Liver (tissue), 3 donors: ENCODE data around the gene PDPN.

ENCODE experiments used
- CTCF ChIP-seq: fragments of 150-350 bp; IDR thresholded peaks from 2 replicates; pipeline ENCODE4 v1.5.1; 2017; ENCODE audit warnings: improper control_type of control experiment, low read depth, low read length; ENCODE audit not compliant: missing input control
- JUND ChIP-seq, 2 donors: IDR thresholded peaks; 2 replicates each; pipeline ENCODE4 v1.6.1; 2016; ENCODE audit warnings: antibody characterized with exemption in 2 of 2
- SP1 ChIP-seq: IDR thresholded peaks from 2 replicates; pipeline ENCODE4 v1.6.1; 2018; ENCODE audit warnings: antibody characterized with exemption, mild to moderate bottlenecking
- TF ChIP-seq, protein P1 (sequence below): IDR thresholded peaks from 2 replicates; pipeline ENCODE4 v1.6.1; 2016; ENCODE audit warnings: antibody characterized with exemption
- TF ChIP-seq, protein P2 (sequence below): IDR thresholded peaks from 2 replicates; pipeline ENCODE4 v1.6.1; 2016; ENCODE audit warnings: antibody characterized with exemption
- donor health status: healthy.
- donor health status: healthy.

GRCh38 chr1:13556224-13556764, 27.3 kb upstream of the PDPN start:
- no peak for TF ChIP-seq SP1
- TF ChIP-seq CTCF: no peak
- TF ChIP-seq, protein P1, sequence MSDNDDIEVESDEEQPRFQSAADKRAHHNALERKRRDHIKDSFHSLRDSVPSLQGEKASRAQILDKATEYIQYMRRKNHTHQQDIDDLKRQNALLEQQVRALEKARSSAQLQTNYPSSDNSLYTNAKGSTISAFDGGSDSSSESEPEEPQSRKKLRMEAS: no peak
- TF ChIP-seq, protein P2, sequence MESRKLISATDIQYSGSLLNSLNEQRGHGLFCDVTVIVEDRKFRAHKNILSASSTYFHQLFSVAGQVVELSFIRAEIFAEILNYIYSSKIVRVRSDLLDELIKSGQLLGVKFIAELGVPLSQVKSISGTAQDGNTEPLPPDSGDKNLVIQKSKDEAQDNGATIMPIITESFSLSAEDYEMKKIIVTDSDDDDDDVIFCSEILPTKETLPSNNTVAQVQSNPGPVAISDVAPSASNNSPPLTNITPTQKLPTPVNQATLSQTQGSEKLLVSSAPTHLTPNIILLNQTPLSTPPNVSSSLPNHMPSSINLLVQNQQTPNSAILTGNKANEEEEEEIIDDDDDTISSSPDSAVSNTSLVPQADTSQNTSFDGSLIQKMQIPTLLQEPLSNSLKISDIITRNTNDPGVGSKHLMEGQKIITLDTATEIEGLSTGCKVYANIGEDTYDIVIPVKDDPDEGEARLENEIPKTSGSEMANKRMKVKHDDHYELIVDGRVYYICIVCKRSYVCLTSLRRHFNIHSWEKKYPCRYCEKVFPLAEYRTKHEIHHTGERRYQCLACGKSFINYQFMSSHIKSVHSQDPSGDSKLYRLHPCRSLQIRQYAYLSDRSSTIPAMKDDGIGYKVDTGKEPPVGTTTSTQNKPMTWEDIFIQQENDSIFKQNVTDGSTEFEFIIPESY: no peak
- no peak for TF ChIP-seq JUND (IDR thresholded peaks at IDR 0.05)
